ENCODE measurements around the gene ANKRD39.

Gene ANKRD39

DNA sequence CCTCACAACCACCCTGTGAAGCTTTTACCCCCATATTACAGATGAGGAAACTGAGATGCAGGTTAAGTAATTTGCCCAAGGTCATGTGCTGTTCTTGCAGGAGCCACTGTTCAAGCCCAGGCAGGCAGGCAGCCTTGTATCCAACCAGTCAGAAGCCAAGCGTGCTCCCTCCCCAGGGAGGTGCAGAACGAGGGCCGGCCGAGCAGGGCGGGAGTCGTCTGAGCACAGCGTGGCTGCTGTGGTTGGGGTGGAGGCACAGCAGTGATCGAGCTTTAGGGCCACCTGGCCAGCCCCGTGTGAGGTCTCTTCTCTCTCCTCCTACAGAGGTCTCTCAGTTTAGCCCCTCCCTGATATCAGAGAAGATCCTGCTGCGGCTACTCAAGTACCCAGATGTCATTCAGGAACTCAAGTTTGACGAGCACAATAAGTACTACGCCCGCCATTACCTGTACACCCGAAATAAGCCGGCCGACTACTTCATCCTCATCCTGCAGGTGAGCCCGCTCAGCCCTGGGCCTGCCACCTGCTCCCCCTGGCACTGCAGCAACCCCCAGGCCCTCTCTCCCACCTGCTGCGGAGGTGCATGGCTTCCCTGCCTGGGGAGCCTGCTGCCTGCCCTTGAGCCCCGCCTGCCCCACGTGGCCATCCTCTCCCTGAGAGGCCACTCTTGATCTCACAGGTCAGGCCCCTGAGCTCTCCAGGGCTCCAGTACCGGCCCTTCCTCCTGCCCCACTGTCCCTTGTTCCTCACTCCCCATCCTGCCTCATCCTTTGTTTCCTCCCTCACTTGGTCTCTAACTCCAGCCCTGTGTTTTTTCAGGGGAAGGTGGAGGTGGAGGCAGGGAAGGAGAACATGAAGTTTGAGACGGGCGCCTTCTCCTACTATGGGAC lies 58.8 kb downstream of the ANKRD39 start:
- Histone ChIP-seq H3K4me3 (ENCODE audit: low read length) (no peak overlapping the region), H3K9me3 (ENCODE audit: control insufficient read depth, insufficient read depth, low read length) (no peaks in the 10 kb centered on the region)
- no CpG with 5 or more reads among the region's 23 CpGs for WGBS (ENCODE audit: insufficient coverage, insufficient read length)

More for the DNA sequence above, 58.8 kb downstream of the ANKRD39 start:
- Histone ChIP-seq H3K4me1 (ENCODE audit: control insufficient read depth, insufficient read depth, low read length) (peaks cover 2% of the 10 kb centered on the region), H3K27ac (ENCODE audit: low read length) (no peak overlapping the region), H3K36me3 (ENCODE audit: control insufficient read depth, insufficient read depth, low read length) (no peaks in the 10 kb centered on the region; the same call in 1 of the 2 replicates), H3K27me3 (ENCODE audit: control insufficient read depth, insufficient read depth, low read length) (no peaks in the 10 kb centered on the region)
- no peak for DNase-seq (ENCODE audit: low read depth, low spot score)

Data from iPS DF 6.9 (cell line).